ENCODE data around the gene CKAP2L.
"Not testable (repeated sequence)": the region's sequence is repeated elsewhere in the genome, so short reads cannot be mapped to it uniquely, and the experiment has no call there.

The CKAP2L gene

GRCh38 chr2:112724591-112725525 is 39.6 kb downstream of the CKAP2L start:
- DNase-seq = peak; percentile 72

- DNase-seq = no peak
Measured at GRCh38 chr2:112723995-112724394, 40.4 kb downstream of the CKAP2L start.

- DNase-seq = no peak
Measured at GRCh38 chr2:112723547-112723940, 40.9 kb downstream of the CKAP2L start.

GRCh38 chr2:112722816-112723546 is 41.4 kb downstream of the CKAP2L start:
- no peak for DNase-seq

- no peak for DNase-seq
Measured at GRCh38 chr2:112721819-112722522, 42.4 kb downstream of the CKAP2L start.

GRCh38 chr2:112720785-112721184 is 43.6 kb downstream of the CKAP2L start, which contains the start of gene NT5DC4:
TSS of gene NT5DC4 (plus strand) at chr2:112721020. CDS start at chr2:112721080, 60 bp downstream.
- DNase-seq = no peak

GRCh38 chr2:112718863-112719370 is 45.5 kb downstream of the CKAP2L start:
- DNase-seq = no peak

- not testable (repeated sequence) for DNase-seq
Measured at GRCh38 chr2:112716826-112717352, 47.5 kb downstream of the CKAP2L start.

GRCh38 chr2:112716094-112716493 is 48.3 kb downstream of the CKAP2L start:
- not testable (repeated sequence) for DNase-seq

- peak; percentile 80 for DNase-seq
Measured at GRCh38 chr2:112714836-112715631, 49.4 kb downstream of the CKAP2L start.

GRCh38 chr2:112714331-112714730 is 50.1 kb downstream of the CKAP2L start:
- no peak for DNase-seq

GRCh38 chr2:112713926-112714325 is 50.5 kb downstream of the CKAP2L start:
- DNase-seq = no peak

GRCh38 chr2:112713585-112713925 is 50.9 kb downstream of the CKAP2L start:
- no peak for DNase-seq

GRCh38 chr2:112712903-112713584 is 51.4 kb downstream of the CKAP2L start:
- DNase-seq = no peak

- DNase-seq = no peak
Measured at GRCh38 chr2:112712465-112712864, 51.9 kb downstream of the CKAP2L start.

GRCh38 chr2:112710956-112711750 is 53.3 kb downstream of the CKAP2L start:
- no peak for DNase-seq

GRCh38 chr2:112709703-112710102 is 54.7 kb downstream of the CKAP2L start:
- DNase-seq = no peak

GRCh38 chr2:112708968-112709367 is 55.4 kb downstream of the CKAP2L start:
- no peak for DNase-seq

GRCh38 chr2:112706947-112707346 is 57.5 kb downstream of the CKAP2L start:
- DNase-seq = not testable (repeated sequence)

GRCh38 chr2:112706170-112706664 is 58.2 kb downstream of the CKAP2L start:
- DNase-seq = peak; percentile 91

All from islet precursor cell (in vitro differentiated cells).